ENCODE data around the gene PCBD2.
"Not testable (repeated sequence)": the region's sequence is repeated elsewhere in the genome, so short reads cannot be mapped to it uniquely, and the experiment has no call there.

PCBD2 gene

GRCh38 chr5:134975078-134975715 is 70.3 kb downstream of the PCBD2 start:
- Histone ChIP-seq H3K4me3 (ENCODE audit: low read depth, low read length) (no peak overlapping the region), H3K4me1 (no peaks in the 10 kb centered on the region), H3K9me3 (no peaks in the 10 kb centered on the region), H3K36me3 (no peaks in the 10 kb centered on the region), H3K27me3 (no peaks in the 10 kb centered on the region)
- TF ChIP-seq CTCF (IDR thresholded peaks at IDR 0.05; ENCODE audit: low read depth, low read length) = no peak
- DNase-seq = no peak

GRCh38 chr5:134975843-134976242 is 70.9 kb downstream of the PCBD2 start:
- no peaks in the 10 kb centered on the region for H3K27me3 ChIP-seq
- H3K4me3 ChIP-seq (ENCODE audit: low read depth, low read length) = no peak overlapping the region
- TF ChIP-seq CTCF (IDR thresholded peaks at IDR 0.05; ENCODE audit: low read depth, low read length) = no peak
- H3K4me1 ChIP-seq = no peaks in the 10 kb centered on the region
- no peaks in the 10 kb centered on the region for H3K9me3 ChIP-seq
- DNase-seq = no peak
- no peaks in the 10 kb centered on the region for H3K36me3 ChIP-seq

- H3K9me3 ChIP-seq = no peaks in the 10 kb centered on the region; the same call in none of the 2 replicates
- no peak overlapping the region for H3K4me3 ChIP-seq (ENCODE audit: low read depth, low read length)
- H3K27me3 ChIP-seq = no peaks in the 10 kb centered on the region
- no peak for TF ChIP-seq CTCF (IDR thresholded peaks at IDR 0.05; ENCODE audit: low read depth, low read length)
- no peaks in the 10 kb centered on the region for H3K36me3 ChIP-seq
- no peaks in the 10 kb centered on the region for H3K4me1 ChIP-seq
- DNase-seq = no peak
Measured at GRCh38 chr5:134976841-134977240, 71.9 kb downstream of the PCBD2 start.

- Histone ChIP-seq H3K27me3 (no peaks in the 10 kb centered on the region), H3K9me3 (peaks cover 2% of the 10 kb centered on the region), H3K4me3 (ENCODE audit: low read depth, low read length) (no peak overlapping the region), H3K4me1 (no peaks in the 10 kb centered on the region), H3K36me3 (no peaks in the 10 kb centered on the region)
- DNase-seq = no peak
- TF ChIP-seq CTCF (IDR thresholded peaks at IDR 0.05; ENCODE audit: low read depth, low read length) = no peak
Measured at GRCh38 chr5:134979416-134979815, 74.5 kb downstream of the PCBD2 start.

GRCh38 chr5:134982230-134982629 is 77.3 kb downstream of the PCBD2 start:
- peaks cover 2% of the 10 kb centered on the region for H3K9me3 ChIP-seq
- DNase-seq = no peak
- no peak for TF ChIP-seq CTCF (IDR thresholded peaks at IDR 0.05; ENCODE audit: low read depth, low read length)
- H3K4me1 ChIP-seq = no peaks in the 10 kb centered on the region
- no peaks in the 10 kb centered on the region for H3K36me3 ChIP-seq
- no peaks in the 10 kb centered on the region for H3K27me3 ChIP-seq
- no peak overlapping the region for H3K4me3 ChIP-seq (ENCODE audit: low read depth, low read length)

- Histone ChIP-seq H3K36me3 (no peaks in the 10 kb centered on the region), H3K4me1 (no peaks in the 10 kb centered on the region), H3K27me3 (no peaks in the 10 kb centered on the region), H3K4me3 (ENCODE audit: low read depth, low read length) (no peak overlapping the region), H3K9me3 (no peaks in the 10 kb centered on the region)
- no peak for TF ChIP-seq CTCF (IDR thresholded peaks at IDR 0.05; ENCODE audit: low read depth, low read length)
- DNase-seq = no peak
Measured at GRCh38 chr5:134989266-134989830, 84.4 kb downstream of the PCBD2 start.

- H3K4me3 ChIP-seq (ENCODE audit: low read depth, low read length); DNase-seq; H3K9me3 ChIP-seq; H3K4me1 ChIP-seq; H3K36me3 ChIP-seq; H3K27me3 ChIP-seq: not testable (repeated sequence)
Measured at GRCh38 chr5:134990183-134990582, 85.3 kb downstream of the PCBD2 start.
